Endodermal cell (in vitro differentiated cells): ENCODE measurements around the gene COG5. TPM values are rescaled to one million over a fixed set of nuclear protein-coding genes. Genes with fewer than 3 reads are reported as not detected.

Source experiments
- DNase-seq: peaks from one replicate; pipeline ENCODE4 v3.0.0-alpha.2; 2017
- H3K27ac ChIP-seq: 2 replicates; pipeline ENCODE4 v1.5.1; 2013; ENCODE audit warnings: mild to moderate bottlenecking, low read depth, low read length, moderate library complexity
- H3K27me3 ChIP-seq: 2 replicates; pipeline ENCODE4 v1.6.1; 2013; ENCODE audit warnings: mild to moderate bottlenecking, low read length, moderate library complexity; ENCODE audit not compliant: insufficient read depth, control insufficient read depth, poor library complexity, severe bottlenecking
- H3K36me3 ChIP-seq: 2 replicates; pipeline ENCODE4 v1.7.0; 2013; ENCODE audit warnings: mild to moderate bottlenecking, low read length, moderate library complexity; ENCODE audit not compliant: control insufficient read depth, insufficient read depth
- H3K4me1 ChIP-seq: one replicate; pipeline ENCODE4 v1.7.0; 2013; ENCODE audit warnings: low read length; ENCODE audit not compliant: control insufficient read depth, insufficient read depth
- H3K4me3 ChIP-seq: 2 replicates; pipeline ENCODE4 v1.5.1; 2013; ENCODE audit warnings: mild to moderate bottlenecking, low read length, moderate library complexity
- H3K9ac ChIP-seq: 2 replicates; pipeline ENCODE4 v1.6.1; 2013; ENCODE audit warnings: mild to moderate bottlenecking, low read length, moderate library complexity; ENCODE audit not compliant: poor library complexity, severe bottlenecking; ENCODE audit errors: extremely low read depth
- H3K9me3 ChIP-seq: 2 replicates; pipeline ENCODE4 v1.6.1; 2013; ENCODE audit warnings: mild to moderate bottlenecking, low read length, moderate library complexity; ENCODE audit not compliant: control insufficient read depth
- H3K27ac Mint-ChIP-seq: 2 replicates; pipeline ENCODE4 v1.8.0; 2020; ENCODE audit warnings: mixed read lengths
- H3K27me3 Mint-ChIP-seq: 2 replicates; pipeline ENCODE4 v1.8.0; 2021; ENCODE audit warnings: mild to moderate bottlenecking, mixed read lengths; ENCODE audit not compliant: insufficient read depth
- H3K36me3 Mint-ChIP-seq: 2 replicates; pipeline ENCODE4 v1.8.0; 2020; ENCODE audit warnings: low read depth, mixed read lengths
- H3K4me1 Mint-ChIP-seq: 2 replicates; pipeline ENCODE4 v1.8.0; 2020; ENCODE audit warnings: mixed read lengths
- H3K4me3 Mint-ChIP-seq: 2 replicates; pipeline ENCODE4 v1.8.0; 2020; ENCODE audit warnings: mild to moderate bottlenecking, moderate library complexity, mixed read lengths
- H3K9me3 Mint-ChIP-seq: 2 replicates; pipeline ENCODE4 v1.8.0; 2020; ENCODE audit warnings: mild to moderate bottlenecking, mixed read lengths
- CTCF ChIP-seq: fragments of 200-600 bp; sonication (generic); conservative IDR thresholded peaks from 2 replicates; pipeline ENCODE4 v1.5.0; 2021; ENCODE audit warnings: antibody characterized with exemption, mild to moderate bottlenecking
- whole genome bisulfite sequencing, 2 experiments: methylation state at CpG; one replicate each; pipeline versions ENCODE4 v1.1.5 to v1.1.7; 2013; ENCODE audit warnings: missing lambda C conversion rate in 2 of 2, mixed read lengths in 1 of 2; ENCODE audit not compliant: insufficient coverage in 1 of 2, insufficient read length in 1 of 2; 5-methylcytosine and 5-hydroxymethylcytosine counted together
- total RNA-seq, 2 donors: library from RNA; stranded (reverse); fragmentation: NEBNext Ultra II Directional in 1 of 2; extraction: Animal tissue kit (Norgen Biotek cat#: 25700) in 1 of 2; gene quantifications; 2 replicates in 1 of 2; 3 replicates in 1 of 2; pipeline ENCODE4 v1.2.1, GENCODE V29; 2021

The COG5 gene
- total RNA-seq, 2 donors from 2014 or later, result 25.5 to 34.7 TPM

- no peak overlapping the region for H3K4me3 Mint-ChIP-seq
- Histone ChIP-seq H3K9ac (no peak overlapping the region), H3K9me3 (no peaks in the 10 kb centered on the region), H3K36me3 (no peaks in the 10 kb centered on the region), H3K4me1 (no peaks in the 10 kb centered on the region), H3K4me3 (no peak overlapping the region), H3K27ac (no peak overlapping the region), H3K27me3 (no peaks in the 10 kb centered on the region)
- H3K4me1 Mint-ChIP-seq, result no peaks in the 10 kb centered on the region
- no peaks in the 10 kb centered on the region for H3K9me3 Mint-ChIP-seq
- 90 to 91% methylated on average over 2 to 5 of the region's 5 CpGs for WGBS, 2 experiments
- H3K27ac Mint-ChIP-seq, result no peak overlapping the region
- DNase-seq, result no peak
- no peaks in the 10 kb centered on the region for H3K36me3 Mint-ChIP-seq
- TF ChIP-seq CTCF, result no peak
- H3K27me3 Mint-ChIP-seq, result no peaks in the 10 kb centered on the region
These were observed 89.6 kb downstream of the COG5 start for GRCh38 chr7:107474104-107474521.

GRCh38 chr7:107472116-107472515, 91.6 kb downstream of the COG5 start:
- WGBS, 2 experiments, result 96% methylated on average over 3 of the region's 3 CpGs; no CpG with 5 or more reads in 1 of the 2 experiments
- no peak overlapping the region for H3K4me3 Mint-ChIP-seq
- no peaks in the 10 kb centered on the region for H3K4me1 ChIP-seq
- H3K9me3 Mint-ChIP-seq, result no peaks in the 10 kb centered on the region
- no peaks in the 10 kb centered on the region for H3K9me3 ChIP-seq
- H3K27ac ChIP-seq, result no peak overlapping the region
- no peak overlapping the region for H3K27ac Mint-ChIP-seq
- no peak overlapping the region for H3K9ac ChIP-seq
- H3K27me3 Mint-ChIP-seq, result no peaks in the 10 kb centered on the region
- H3K4me3 ChIP-seq, result no peak overlapping the region
- H3K36me3 Mint-ChIP-seq, result no peaks in the 10 kb centered on the region
- no peak for DNase-seq
- no peaks in the 10 kb centered on the region for H3K27me3 ChIP-seq
- H3K36me3 ChIP-seq, result no peaks in the 10 kb centered on the region
- no peaks in the 10 kb centered on the region for H3K4me1 Mint-ChIP-seq
- TF ChIP-seq CTCF, result no peak

GRCh38 chr7:107471292-107472070, 92.2 kb downstream of the COG5 start:
- no peaks in the 10 kb centered on the region for H3K36me3 Mint-ChIP-seq

More at GRCh38 chr7:107471292-107472070, 92.2 kb downstream of the COG5 start:
- Mint-ChIP-seq H3K4me3 (no peak overlapping the region), H3K9me3 (no peaks in the 10 kb centered on the region), H3K4me1 (no peaks in the 10 kb centered on the region), H3K27ac (no peak overlapping the region), H3K27me3 (no peaks in the 10 kb centered on the region)
- H3K27me3 ChIP-seq, result no peaks in the 10 kb centered on the region
- no peak overlapping the region for H3K27ac ChIP-seq
- H3K4me1 ChIP-seq, result no peaks in the 10 kb centered on the region
- no peaks in the 10 kb centered on the region for H3K9me3 ChIP-seq
- peak; percentile 18 for TF ChIP-seq CTCF
- no peak for DNase-seq
- 96% methylated on average over 3 of the region's 3 CpGs; no CpG with 5 or more reads in 1 of the 2 experiments for WGBS, 2 experiments
- no peak overlapping the region for H3K9ac ChIP-seq
- no peak overlapping the region for H3K4me3 ChIP-seq
- H3K36me3 ChIP-seq, result no peaks in the 10 kb centered on the region
